ENCODE measurements around the gene NPEPL1.

DNA sequence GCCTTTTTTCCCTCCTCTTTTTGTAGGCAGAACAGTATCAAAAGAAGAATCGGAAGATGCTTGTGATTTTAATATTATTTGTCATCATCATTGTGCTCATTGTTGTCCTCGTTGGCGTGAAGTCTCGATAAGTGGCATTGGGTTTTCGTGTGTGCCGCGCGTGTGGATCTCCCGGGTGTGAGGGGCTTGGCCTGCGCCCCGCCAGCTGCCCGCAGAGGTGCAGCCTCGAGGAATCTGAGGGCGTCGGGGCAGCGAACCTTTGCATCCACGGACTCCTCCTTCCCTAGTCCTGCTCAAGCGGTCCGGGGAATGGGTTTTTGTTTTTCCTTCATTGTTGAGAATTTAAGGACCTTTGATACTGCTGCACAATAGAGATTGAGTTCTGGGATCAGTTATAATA lies 16.4 kb upstream of the NPEPL1 start:
- TF ChIP-seq POLR2A (IDR thresholded peaks at IDR 0.05; ENCODE audit: low read depth, low read length), result no peak
- no peak for TF ChIP-seq POLR2AphosphoS5 (IDR thresholded peaks at IDR 0.05; ENCODE audit: low read depth, low read length)
- no peak for TF ChIP-seq SPI1 (IDR thresholded peaks at IDR 0.05; ENCODE audit: low read depth, low read length)

Data from GM12891 (cell line).